Calu3 (cell line): Measurements from ENCODE around the gene NECTIN1. TPM values are rescaled to one million over a fixed set of nuclear protein-coding genes. Genes with fewer than 3 reads are reported as not detected.

Source experiments
- BruUV-seq: library from RNA; stranded (reverse); fragments of 400-500 nt; replicated peaks from 2 replicates; lab custom pipeline; 2021; lab: Mats Ljungman, UMichigan
- CTCF ChIA-PET: fragments of 300-600 bp; sonication (Branson Sonifier 250); formaldehyde crosslinking; loops from one replicate; lab custom pipeline; 2022; ENCODE audit warnings: antibody characterized with exemption; lab: Charles Lee
- DNase-seq: peaks from one replicate; pipeline ENCODE4 v3.0.0; 2022
- H3K27ac Mint-ChIP-seq: one replicate; pipeline ENCODE4 v1.8.0; 2022; ENCODE audit warnings: mixed read lengths; ENCODE audit not compliant: unreplicated experiment
- H3K27me3 Mint-ChIP-seq: one replicate; pipeline ENCODE4 v1.8.0; 2022; ENCODE audit warnings: mixed read lengths; ENCODE audit not compliant: unreplicated experiment
- H3K36me3 Mint-ChIP-seq: one replicate; pipeline ENCODE4 v1.8.0; 2022; ENCODE audit warnings: mild to moderate bottlenecking, moderate library complexity, mixed read lengths; ENCODE audit not compliant: insufficient read depth, unreplicated experiment
- H3K4me1 Mint-ChIP-seq: one replicate; pipeline ENCODE4 v1.8.0; 2022; ENCODE audit warnings: mild to moderate bottlenecking, low read depth, mixed read lengths; ENCODE audit not compliant: unreplicated experiment
- H3K4me3 Mint-ChIP-seq: one replicate; pipeline ENCODE4 v1.8.0; 2022; ENCODE audit warnings: mild to moderate bottlenecking, low read depth, moderate library complexity, mixed read lengths; ENCODE audit not compliant: unreplicated experiment
- H3K9me3 Mint-ChIP-seq: one replicate; pipeline ENCODE4 v1.8.0; 2022; ENCODE audit warnings: low read depth, mixed read lengths; ENCODE audit not compliant: unreplicated experiment
- CTCF ChIP-seq: fragments of 200-600 bp; IDR thresholded peaks from one replicate; pipeline ENCODE4 v1.8.0; 2022; ENCODE audit warnings: antibody characterized with exemption; ENCODE audit not compliant: unreplicated experiment
- intact Hi-C: fragments of 100-400 bp; cut with micrococcal nuclease; formaldehyde crosslinking; loops from one replicate; pipeline ENCODE4 v1.10.0; 2022; ENCODE audit not compliant: unreplicated experiment
- total RNA-seq: library from RNA; stranded (reverse); gene quantifications from 2 replicates; pipeline ENCODE4 v1.2.3, GENCODE V29; 2022

Gene NECTIN1
- total RNA-seq, 1 experiment from 2014 or later, result 22.1 TPM

GRCh38 chr11:119650251-119650650, 78.7 kb downstream of the NECTIN1 start:
- H3K4me3 Mint-ChIP-seq, result no peak overlapping the region
- H3K27me3 Mint-ChIP-seq, result peaks cover 5% of the 10 kb centered on the region
- no peaks in the 10 kb centered on the region for H3K9me3 Mint-ChIP-seq
- H3K4me1 Mint-ChIP-seq, result no peaks in the 10 kb centered on the region
- no TSS peak for BruUV-seq
- CTCF ChIA-PET, result interaction anchor here (0.6 kb wide), 1 partner anchor 367 kb away, joined by 4 read pairs; no protein-coding TSS in a partner anchor
- no peak for TF ChIP-seq CTCF
- H3K36me3 Mint-ChIP-seq, result no peaks in the 10 kb centered on the region
- H3K27ac Mint-ChIP-seq, result no peak overlapping the region
- intact Hi-C loops, result no loop called here
- no peak for DNase-seq

GRCh38 chr11:119647254-119647653, 81.7 kb downstream of the NECTIN1 start:
- CTCF ChIA-PET, result interaction anchor here (0.6 to 0.7 kb wide), 2 partner anchors 31 to 470 kb away, joined by 4 to 7 read pairs; no protein-coding TSS in a partner anchor
- DNase-seq, result no peak
- BruUV-seq, result no TSS peak
- H3K4me1 Mint-ChIP-seq, result no peaks in the 10 kb centered on the region
- H3K27me3 Mint-ChIP-seq, result peaks cover 14% of the 10 kb centered on the region
- intact Hi-C loops, result loop anchor here (10.0 kb wide), 1 partner anchor 162 kb away; no protein-coding TSS in a partner anchor
- H3K36me3 Mint-ChIP-seq, result no peaks in the 10 kb centered on the region
- no peak overlapping the region for H3K27ac Mint-ChIP-seq
- no peak for TF ChIP-seq CTCF
- no peak overlapping the region for H3K4me3 Mint-ChIP-seq
- no peaks in the 10 kb centered on the region for H3K9me3 Mint-ChIP-seq

- Mint-ChIP-seq H3K27ac (no peak overlapping the region), H3K36me3 (no peaks in the 10 kb centered on the region), H3K27me3 (peaks cover 14% of the 10 kb centered on the region), H3K4me1 (no peaks in the 10 kb centered on the region), H3K4me3 (no peak overlapping the region), H3K9me3 (no peaks in the 10 kb centered on the region)
- no peak for DNase-seq
- CTCF ChIA-PET, result no interaction called here
- BruUV-seq, result no TSS peak
- intact Hi-C loops, result loop anchor here (10.0 kb wide), 1 partner anchor 160 kb away; no protein-coding TSS in a partner anchor
- no peak for TF ChIP-seq CTCF
Observed at GRCh38 chr11:119645018-119645417, 84.0 kb downstream of the NECTIN1 start.

GRCh38 chr11:119644502-119644901, 84.5 kb downstream of the NECTIN1 start:
- no peak overlapping the region for H3K4me3 Mint-ChIP-seq
- H3K27ac Mint-ChIP-seq, result no peak overlapping the region
- intact Hi-C loops, result loop anchor here (10.0 kb wide), 1 partner anchor 160 kb away; no protein-coding TSS in a partner anchor
- DNase-seq, result no peak
- CTCF ChIA-PET, result no interaction called here
- H3K4me1 Mint-ChIP-seq, result no peaks in the 10 kb centered on the region
- no peak for TF ChIP-seq CTCF
- no TSS peak for BruUV-seq
- no peaks in the 10 kb centered on the region for H3K9me3 Mint-ChIP-seq
- no peaks in the 10 kb centered on the region for H3K36me3 Mint-ChIP-seq
- H3K27me3 Mint-ChIP-seq, result peaks cover 14% of the 10 kb centered on the region
